Caco-2 (cell line): ENCODE measurements around the gene PLXNA3. TPM values are rescaled to one million over a fixed set of nuclear protein-coding genes. Genes with fewer than 3 reads are reported as not detected.

ENCODE experiments used
- BruUV-seq: library from RNA; stranded (reverse); fragments of 400-500 nt; replicated peaks from 2 replicates; lab custom pipeline; 2021; lab: Mats Ljungman, UMichigan
- CTCF ChIA-PET: fragments of 300-600 bp; sonication (Branson Sonifier 250); formaldehyde crosslinking; loops from one replicate; lab custom pipeline; 2022; ENCODE audit warnings: antibody characterized with exemption; lab: Charles Lee
- POLR2A ChIA-PET: fragments of 300-600 bp; sonication (Branson Sonifier 250); formaldehyde crosslinking; loops from one replicate; lab custom pipeline; 2022; ENCODE audit warnings: antibody characterized with exemption; lab: Charles Lee
- DNase-seq, 2 experiments: peaks; one replicate each; pipeline versions ENCODE4 v3.0.0 to v3.0.0-alpha.2; 2020 to 2022
- H3K27me3 ChIP-seq: replicated peaks from 2 replicates; pipeline ENCODE4 v1.6.0; 2011; ENCODE audit warnings: low read length; ENCODE audit not compliant: control insufficient read depth, insufficient read depth
- H3K36me3 ChIP-seq: 2 replicates; pipeline ENCODE4 v1.5.1; 2011; ENCODE audit warnings: low read length; ENCODE audit not compliant: control insufficient read depth, insufficient read depth
- H3K4me1 ChIP-seq: fragments of 250-450 bp; sonication (Bioruptor Pico); 2 replicates; pipeline ENCODE4 v1.5.1; 2020; ENCODE audit warnings: mild to moderate bottlenecking
- H3K4me3 ChIP-seq: 2 replicates; pipeline ENCODE4 v1.5.1; 2011; ENCODE audit warnings: low read depth, mild to moderate bottlenecking, control low read depth, low read length
- H3K9me3 ChIP-seq: fragments of 250-450 bp; sonication (Bioruptor Pico); 2 replicates; pipeline ENCODE4 v1.5.1; 2020; ENCODE audit warnings: mild to moderate bottlenecking, moderate library complexity
- H3K27ac Mint-ChIP-seq: one replicate; pipeline ENCODE4 v1.8.0; 2022; ENCODE audit warnings: mixed read lengths; ENCODE audit not compliant: unreplicated experiment
- H3K27me3 Mint-ChIP-seq: one replicate; pipeline ENCODE4 v1.8.0; 2022; ENCODE audit warnings: mixed read lengths; ENCODE audit not compliant: insufficient read depth, unreplicated experiment
- H3K36me3 Mint-ChIP-seq: one replicate; pipeline ENCODE4 v1.8.0; 2022; ENCODE audit warnings: mild to moderate bottlenecking, mixed read lengths; ENCODE audit not compliant: insufficient read depth, unreplicated experiment
- H3K4me1 Mint-ChIP-seq: one replicate; pipeline ENCODE4 v1.8.0; 2022; ENCODE audit warnings: low read depth, mixed read lengths; ENCODE audit not compliant: unreplicated experiment
- H3K4me3 Mint-ChIP-seq: one replicate; pipeline ENCODE4 v1.8.0; 2022; ENCODE audit warnings: mild to moderate bottlenecking, moderate library complexity, mixed read lengths; ENCODE audit not compliant: unreplicated experiment
- H3K9me3 Mint-ChIP-seq: one replicate; pipeline ENCODE4 v1.8.0; 2022; ENCODE audit warnings: mixed read lengths; ENCODE audit not compliant: unreplicated experiment
- intact Hi-C: fragments of 100-400 bp; cut with micrococcal nuclease; formaldehyde crosslinking; loops from one replicate; pipeline ENCODE4 v1.10.0; 2022; ENCODE audit not compliant: unreplicated experiment
- total RNA-seq: library from RNA; stranded (reverse); gene quantifications from 2 replicates; pipeline ENCODE4 v1.2.3, GENCODE V29; 2022
- TF ChIP-seq, protein P1 (sequence below), 2 experiments: fragments of 200-600 bp in 1 of 2; IDR thresholded peaks; 1 replicate in 1 of 2; 2 replicates in 1 of 2; pipeline versions ENCODE4 v1.5.1 to v1.8.0; 2011 to 2022; ENCODE audit warnings: antibody characterized with exemption in 1 of 2, control low read depth in 1 of 2, inconsistent platforms in 1 of 2, low read depth in 1 of 2, low read length in 1 of 2, mild to moderate bottlenecking in 1 of 2, moderate library complexity in 1 of 2; ENCODE audit not compliant: insufficient read depth in 1 of 2, severe bottlenecking in 1 of 2, unreplicated experiment in 1 of 2

PLXNA3 gene
- total RNA-seq, 1 experiment from 2014 or later: 58.4 TPM

DNA sequence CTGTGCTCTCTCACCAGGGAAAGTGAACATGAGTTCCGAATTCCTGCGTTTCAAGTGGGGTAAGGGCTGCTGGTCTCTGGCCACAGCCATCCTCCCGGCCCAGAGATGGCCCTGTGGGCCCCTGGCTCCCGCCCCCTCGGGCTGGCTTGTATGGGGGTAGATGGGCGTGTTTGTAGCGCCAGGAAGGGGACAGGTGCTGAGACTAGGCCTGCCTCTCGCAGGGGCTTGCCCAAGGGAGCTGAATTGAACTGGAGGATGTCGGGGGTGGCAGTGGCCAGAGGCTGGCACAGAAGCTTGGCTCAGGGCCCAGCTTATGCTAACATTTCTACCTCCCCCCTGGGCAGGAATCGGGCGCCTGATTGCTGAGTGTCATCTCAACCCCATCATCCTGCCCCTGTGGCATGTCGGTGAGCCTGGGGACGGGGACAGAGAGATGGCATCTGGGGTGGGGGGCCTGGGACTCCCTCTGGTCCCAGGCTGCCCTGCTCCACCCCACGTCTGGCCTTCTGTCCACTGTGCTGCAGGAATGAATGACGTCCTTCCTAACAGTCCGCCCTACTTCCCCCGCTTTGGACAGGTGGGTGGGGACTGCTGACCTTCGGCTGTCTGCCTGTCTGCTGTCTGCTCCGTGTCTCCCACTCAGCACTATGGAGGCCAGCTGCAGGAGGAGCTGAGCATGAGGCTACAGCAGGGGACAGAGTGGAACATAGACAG, 38.2 kb upstream of the PLXNA3 start:
- DNase-seq: no peak
- H3K27me3 Mint-ChIP-seq: no peaks in the 10 kb centered on the region
- no peak overlapping the region for H3K4me3 Mint-ChIP-seq
- H3K27me3 ChIP-seq: no peaks in the 10 kb centered on the region
- H3K27ac Mint-ChIP-seq: no peak overlapping the region
- TF ChIP-seq, protein P1, sequence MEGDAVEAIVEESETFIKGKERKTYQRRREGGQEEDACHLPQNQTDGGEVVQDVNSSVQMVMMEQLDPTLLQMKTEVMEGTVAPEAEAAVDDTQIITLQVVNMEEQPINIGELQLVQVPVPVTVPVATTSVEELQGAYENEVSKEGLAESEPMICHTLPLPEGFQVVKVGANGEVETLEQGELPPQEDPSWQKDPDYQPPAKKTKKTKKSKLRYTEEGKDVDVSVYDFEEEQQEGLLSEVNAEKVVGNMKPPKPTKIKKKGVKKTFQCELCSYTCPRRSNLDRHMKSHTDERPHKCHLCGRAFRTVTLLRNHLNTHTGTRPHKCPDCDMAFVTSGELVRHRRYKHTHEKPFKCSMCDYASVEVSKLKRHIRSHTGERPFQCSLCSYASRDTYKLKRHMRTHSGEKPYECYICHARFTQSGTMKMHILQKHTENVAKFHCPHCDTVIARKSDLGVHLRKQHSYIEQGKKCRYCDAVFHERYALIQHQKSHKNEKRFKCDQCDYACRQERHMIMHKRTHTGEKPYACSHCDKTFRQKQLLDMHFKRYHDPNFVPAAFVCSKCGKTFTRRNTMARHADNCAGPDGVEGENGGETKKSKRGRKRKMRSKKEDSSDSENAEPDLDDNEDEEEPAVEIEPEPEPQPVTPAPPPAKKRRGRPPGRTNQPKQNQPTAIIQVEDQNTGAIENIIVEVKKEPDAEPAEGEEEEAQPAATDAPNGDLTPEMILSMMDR (IDR thresholded peaks at IDR 0.05; ENCODE audit: insufficient read depth in 1 of 2, low read depth in 1 of 2, low read length in 1 of 2, severe bottlenecking in 1 of 2, unreplicated experiment in 1 of 2): no peak
- no peak overlapping the region for H3K4me3 ChIP-seq
- ChIA-PET POLR2A (no interaction called here), CTCF (no interaction called here)
- H3K4me1 Mint-ChIP-seq: no peaks in the 10 kb centered on the region
- intact Hi-C loops: no loop called here
- no peaks in the 10 kb centered on the region for H3K4me1 ChIP-seq
- no peaks in the 10 kb centered on the region for H3K36me3 ChIP-seq
- H3K9me3 ChIP-seq: no peaks in the 10 kb centered on the region
- BruUV-seq: no TSS peak
- H3K36me3 Mint-ChIP-seq: no peaks in the 10 kb centered on the region
- H3K9me3 Mint-ChIP-seq: no peaks in the 10 kb centered on the region

DNA sequence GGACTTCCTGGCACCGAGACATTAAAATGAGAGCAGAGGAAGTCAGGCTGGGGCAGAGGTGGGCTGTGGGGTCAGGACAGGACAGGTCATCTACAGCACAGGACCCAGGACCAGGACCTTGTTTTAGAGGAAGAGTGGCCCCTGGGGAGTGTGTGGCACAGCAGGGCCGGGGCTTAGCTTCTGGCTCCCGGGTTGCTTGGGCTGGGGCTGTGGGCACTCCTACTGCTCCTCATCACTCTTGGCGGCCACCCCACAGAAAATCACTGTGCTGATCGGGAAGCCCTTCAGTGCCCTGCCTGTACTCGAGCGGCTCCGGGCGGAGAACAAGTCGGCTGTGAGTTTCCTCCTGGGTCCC, 37.7 kb upstream of the PLXNA3 start:
- H3K4me3 Mint-ChIP-seq: no peak overlapping the region
- H3K4me1 Mint-ChIP-seq: no peaks in the 10 kb centered on the region
- Histone ChIP-seq H3K9me3 (no peaks in the 10 kb centered on the region), H3K4me3 (no peak overlapping the region), H3K4me1 (no peaks in the 10 kb centered on the region), H3K36me3 (no peaks in the 10 kb centered on the region), H3K27me3 (no peaks in the 10 kb centered on the region)
- ChIA-PET CTCF (no interaction called here), POLR2A (no interaction called here)
- H3K36me3 Mint-ChIP-seq: no peaks in the 10 kb centered on the region
- intact Hi-C loops: no loop called here
- TF ChIP-seq, protein P1 (IDR thresholded peaks at IDR 0.05; ENCODE audit: insufficient read depth in 1 of 2, low read depth in 1 of 2, low read length in 1 of 2, severe bottlenecking in 1 of 2, unreplicated experiment in 1 of 2): no peak
- no peaks in the 10 kb centered on the region for H3K27me3 Mint-ChIP-seq
- no peak overlapping the region for H3K27ac Mint-ChIP-seq
- no peaks in the 10 kb centered on the region for H3K9me3 Mint-ChIP-seq
- no peak for DNase-seq
- no TSS peak for BruUV-seq

DNA sequence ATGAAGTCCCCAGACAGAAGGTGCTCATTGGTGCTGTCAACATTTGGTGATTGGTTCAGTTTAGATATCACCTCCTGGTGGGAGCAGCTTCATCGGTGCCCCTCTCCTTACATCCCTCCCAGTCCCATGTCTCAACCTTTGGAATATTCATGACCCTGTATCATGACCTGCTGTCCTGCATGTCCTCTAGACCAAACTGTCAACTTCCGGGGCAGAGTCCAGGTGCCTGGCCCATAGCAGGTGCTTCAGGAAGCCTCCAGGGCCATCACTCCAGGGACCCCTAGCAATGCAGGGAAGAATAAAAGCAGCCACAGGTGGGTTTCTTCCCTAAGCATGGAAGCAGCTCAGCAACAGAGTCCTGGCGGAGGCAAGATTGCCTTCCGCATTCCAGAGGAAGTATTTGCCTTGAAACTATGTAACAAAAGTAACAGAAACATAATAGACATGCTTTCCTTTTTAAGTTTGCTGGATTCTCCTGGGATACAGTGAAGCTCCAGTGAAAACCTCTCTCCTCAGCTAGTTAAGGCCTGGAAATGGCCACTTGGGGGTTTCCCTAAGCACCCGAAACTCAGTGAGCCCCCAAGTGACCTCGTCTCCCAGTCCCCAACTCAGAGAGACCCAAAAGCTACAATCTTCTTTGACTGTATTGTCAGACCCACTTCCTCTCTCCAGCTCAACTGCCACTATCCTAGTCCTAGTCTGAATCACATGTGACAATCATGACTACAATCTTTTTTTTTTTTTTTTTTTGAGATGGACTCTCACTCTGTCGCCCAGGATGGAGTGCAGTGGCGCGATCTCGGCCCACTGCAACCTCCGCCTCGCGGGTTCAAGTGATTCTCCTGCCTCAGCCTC, 30.9 kb upstream of the PLXNA3 start:
- no peaks in the 10 kb centered on the region for H3K27me3 ChIP-seq
- intact Hi-C loops: no loop called here
- Mint-ChIP-seq H3K4me3 (peak overlapping the region; percentile 82), H3K36me3 (peaks cover 11% of the 10 kb centered on the region), H3K27me3 (no peaks in the 10 kb centered on the region), H3K9me3 (no peaks in the 10 kb centered on the region), H3K27ac (no peak overlapping the region), H3K4me1 (peaks cover 14% of the 10 kb centered on the region)
- CTCF ChIA-PET: interaction anchor here (0.6 kb wide), 1 partner anchor 110 kb away, joined by 4 read pairs; no protein-coding TSS in a partner anchor
- POLR2A ChIA-PET: no interaction called here
- H3K4me3 ChIP-seq: no peak overlapping the region
- H3K4me1 ChIP-seq: peaks cover 10% of the 10 kb centered on the region; the same call in 1 of the 2 replicates
- no peaks in the 10 kb centered on the region for H3K36me3 ChIP-seq
- H3K9me3 ChIP-seq: no peaks in the 10 kb centered on the region
- TF ChIP-seq, protein P1 (IDR thresholded peaks at IDR 0.05; ENCODE audit: insufficient read depth in 1 of 2, low read depth in 1 of 2, low read length in 1 of 2, severe bottlenecking in 1 of 2, unreplicated experiment in 1 of 2): no peak
- no TSS peak for BruUV-seq
- no peak for DNase-seq
